NCI-H2196 (cell line): ENCODE results near the gene GRK5.

Experiments
- DNase-seq: peaks from one replicate; lab custom pipeline; 2025; ENCODE audit not compliant: unreplicated experiment; lab: John Stamatoyannopoulos, UW

GRK5 gene

GRCh38 chr10:119415536-119416503, 208.4 kb downstream of the GRK5 start:
- DNase-seq = no peak

GRCh38 chr10:119416855-119417254, 209.5 kb downstream of the GRK5 start:
- peak; percentile 2 for DNase-seq

GRCh38 chr10:119417852-119418251, 210.5 kb downstream of the GRK5 start:
- no peak for DNase-seq

- DNase-seq = no peak
Measured at GRCh38 chr10:119418362-119418761, 211.0 kb downstream of the GRK5 start.

- no peak for DNase-seq
Measured at GRCh38 chr10:119419931-119420330, 212.6 kb downstream of the GRK5 start.

- no peak for DNase-seq
Measured at GRCh38 chr10:119420950-119421875, 213.8 kb downstream of the GRK5 start.

- no peak for DNase-seq
Measured at GRCh38 chr10:119421891-119422681, 214.7 kb downstream of the GRK5 start.

- no peak for DNase-seq
Measured at GRCh38 chr10:119422682-119423509, 215.5 kb downstream of the GRK5 start.

- no peak for DNase-seq
Measured at GRCh38 chr10:119423510-119424257, 216.3 kb downstream of the GRK5 start.

GRCh38 chr10:119424258-119424975, 217.0 kb downstream of the GRK5 start:
- DNase-seq = no peak

- no peak for DNase-seq
Measured at GRCh38 chr10:119425102-119425880, 217.9 kb downstream of the GRK5 start.

- DNase-seq = no peak
Measured at GRCh38 chr10:119425881-119426170, 218.5 kb downstream of the GRK5 start.

GRCh38 chr10:119426699-119427098, 219.3 kb downstream of the GRK5 start:
- DNase-seq = no peak

GRCh38 chr10:119427263-119427864, 220.0 kb downstream of the GRK5 start:
- DNase-seq = no peak

- DNase-seq = no peak
Measured at GRCh38 chr10:119428789-119429188, 221.4 kb downstream of the GRK5 start.

GRCh38 chr10:119429771-119430170, 222.4 kb downstream of the GRK5 start:
- DNase-seq = no peak

- no peak for DNase-seq
Measured at GRCh38 chr10:119431034-119431772, 223.8 kb downstream of the GRK5 start.
